ENCODE data around the gene PM20D2.

Gene PM20D2

GRCh38 chr6:89204096-89204495 lies 58.2 kb downstream of the PM20D2 start:
- no peak for DNase-seq (ENCODE audit: low spot score)

DNA sequence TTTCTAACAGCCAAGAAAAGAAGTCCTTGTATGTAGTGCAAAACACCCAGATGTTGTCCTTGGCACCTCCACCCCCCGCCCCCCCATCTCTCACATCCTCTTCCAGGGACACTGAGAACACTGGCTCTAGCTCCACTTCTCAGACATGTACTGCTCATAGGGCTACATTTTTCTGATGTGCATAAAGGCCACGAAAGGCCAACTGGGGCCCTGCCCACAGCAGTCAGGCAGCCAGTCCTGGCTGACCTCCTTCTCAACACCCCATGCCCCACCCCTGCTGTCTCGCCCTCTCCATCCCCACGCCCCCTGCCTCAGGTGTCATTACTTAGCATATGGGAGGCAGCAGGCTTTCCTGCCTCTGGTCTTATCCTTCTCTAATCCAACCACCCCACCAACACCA lies 60.0 kb downstream of the PM20D2 start:
- DNase-seq (ENCODE audit: low spot score), result no peak

DNA sequence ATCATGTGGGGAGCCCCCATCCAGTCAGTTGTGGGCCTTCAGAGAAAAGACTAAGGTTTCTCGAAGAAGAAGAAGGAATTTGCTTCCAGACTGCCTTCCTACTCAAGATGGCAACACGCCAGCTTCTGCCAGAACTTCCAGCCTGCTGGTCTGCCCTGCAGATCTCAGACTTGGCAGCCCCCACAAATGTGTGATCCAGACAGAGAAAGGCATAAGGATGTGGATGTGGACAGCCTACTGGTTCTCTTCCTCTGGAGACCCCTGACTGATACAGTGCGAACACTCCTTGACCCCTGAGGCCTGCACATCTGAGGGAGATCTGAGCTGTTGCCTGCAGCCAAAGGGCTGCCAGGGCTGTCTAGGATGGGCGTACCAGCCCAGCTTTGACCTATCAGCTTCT lies 62.7 kb downstream of the PM20D2 start:
- no peak for DNase-seq (ENCODE audit: low spot score)

DNA sequence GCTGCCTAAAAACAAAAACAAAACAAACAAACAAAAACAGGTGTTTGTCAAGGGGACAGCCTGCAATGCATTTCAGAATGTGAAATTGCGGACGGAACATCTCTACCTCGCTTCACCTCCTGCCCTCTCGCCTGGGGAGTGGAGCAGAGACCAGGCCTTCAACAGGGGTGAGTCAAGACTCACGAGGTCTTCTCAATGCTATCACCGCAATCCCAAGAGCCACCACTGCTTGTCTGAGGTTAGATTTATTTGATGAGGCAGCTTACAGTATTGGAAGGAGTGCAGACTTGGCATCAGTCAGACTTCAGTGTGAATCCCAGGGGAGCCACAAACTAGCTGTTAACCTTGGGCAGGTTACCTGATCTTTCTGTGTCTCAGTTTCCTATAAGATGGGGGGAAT lies 63.6 kb downstream of the PM20D2 start:
- DNase-seq (ENCODE audit: low spot score), result no peak

DNA sequence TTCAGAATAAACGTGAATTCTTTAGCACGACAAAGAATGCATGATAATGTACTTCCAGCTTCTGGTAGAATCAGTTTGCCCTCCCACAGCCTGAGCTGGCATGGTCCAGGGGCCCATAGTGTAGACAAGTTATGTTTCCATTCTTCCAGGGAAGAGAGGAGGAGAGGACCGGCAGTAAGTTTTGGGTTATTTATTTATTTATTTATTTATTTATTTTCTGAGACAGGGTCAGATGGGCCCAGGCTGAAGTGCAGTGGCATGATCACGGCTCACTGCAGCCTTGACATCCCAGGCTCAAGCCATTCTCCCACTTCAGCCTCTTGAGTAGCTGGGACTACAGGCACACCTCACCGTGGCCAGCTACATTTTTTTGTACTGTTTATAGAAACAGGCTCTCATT lies 66.6 kb downstream of the PM20D2 start:
- DNase-seq (ENCODE audit: low spot score), result no peak

- DNase-seq (ENCODE audit: low spot score), result no peak
Measured at GRCh38 chr6:89214197-89214596, 68.3 kb downstream of the PM20D2 start.

All from D341Med (cell line).